ENCODE measurements around the gene METAP1D.

- no peak for TF ChIP-seq USF2 (CRISPR knock-in tag; IDR thresholded peaks at IDR 0.05)
- no peak for TF ChIP-seq SP1 (CRISPR knock-in tag; conservative IDR thresholded peaks at IDR 0.05)
- no peak for TF ChIP-seq NFYB (CRISPR knock-in tag; conservative IDR thresholded peaks at IDR 0.05; ENCODE audit: low read depth)
- TF ChIP-seq NFE2L1 (CRISPR knock-in tag; IDR thresholded peaks at IDR 0.05), result no peak
- no peak for TF ChIP-seq CBFB (CRISPR knock-in tag; IDR thresholded peaks at IDR 0.05; ENCODE audit: low read depth)
- TF ChIP-seq NR1H2 (CRISPR knock-in tag; IDR thresholded peaks at IDR 0.05), result no peak
- no peak for TF ChIP-seq CTCF (IDR thresholded peaks at IDR 0.05)
- TF ChIP-seq CREB1 (CRISPR knock-in tag; IDR thresholded peaks at IDR 0.05), result no peak
- no peak for TF ChIP-seq AFF4 (CRISPR knock-in tag; IDR thresholded peaks at IDR 0.05; ENCODE audit: borderline replicate concordance)
- no peak for TF ChIP-seq TCF7 (CRISPR knock-in tag; IDR thresholded peaks at IDR 0.05; ENCODE audit: low read depth)
- no peak for TF ChIP-seq TP53 (CRISPR knock-in tag; IDR thresholded peaks at IDR 0.05)
- TF ChIP-seq ZNF138 (CRISPR knock-in tag; conservative IDR thresholded peaks at IDR 0.05), result no peak
- no peak for TF ChIP-seq ZNF232 (CRISPR knock-in tag; IDR thresholded peaks at IDR 0.05)
- no peak for TF ChIP-seq ESRRA (CRISPR knock-in tag; IDR thresholded peaks at IDR 0.05; ENCODE audit: borderline replicate concordance)
These were observed 93.9 kb downstream of the METAP1D start for GRCh38 chr2:172093416-172094293.

Measured in WTC11 (cell line).